Psoas muscle (tissue), 8 donors: Measurements from ENCODE around the gene LCAT. TPM values are rescaled to one million over a fixed set of nuclear protein-coding genes. Genes with fewer than 3 reads are reported as not detected.
A peak's percentile ranks its signal among the peaks of the same experiment; 100 is the strongest.

Experiments
- ATAC-seq, 4 donors: fragments of 200-7000 bp; cut with Tn5 transposase; one replicate each; pipeline ENCODE4 v1.9.1; 2020; ENCODE audit warnings: moderate library complexity in 3 of 4, mild to moderate bottlenecking in 2 of 4
- DNase-seq, 2 donors: peaks; one replicate each; pipeline ENCODE4 v3.0.0-alpha.2; 2020
- H3K27ac ChIP-seq: fragments of 200-600 bp; one replicate; pipeline ENCODE4 v1.8.0; 2022
- H3K27me3 ChIP-seq, 3 donors: fragments of 200-600 bp in 1 of 3; one replicate each; pipeline versions ENCODE4 v1.6.1 to v1.8.0; 2013 to 2022; ENCODE audit warnings: low read length in 2 of 3, mild to moderate bottlenecking in 2 of 3, moderate library complexity in 1 of 3; ENCODE audit not compliant: insufficient read depth in 3 of 3
- H3K36me3 ChIP-seq, 2 donors: fragments of 200-600 bp in 1 of 2; one replicate each; pipeline versions ENCODE4 v1.6.1 to v1.8.0; 2013 to 2022; ENCODE audit warnings: low read depth in 1 of 2, mild to moderate bottlenecking in 1 of 2, moderate library complexity in 1 of 2; ENCODE audit not compliant: insufficient read depth in 1 of 2
- H3K4me1 ChIP-seq: fragments of 200-600 bp; one replicate; pipeline ENCODE4 v1.8.0; 2022
- H3K4me3 ChIP-seq: fragments of 200-600 bp; one replicate; pipeline ENCODE4 v1.8.0; 2022; ENCODE audit warnings: mild to moderate bottlenecking
- H3K9me3 ChIP-seq: fragments of 200-600 bp; one replicate; pipeline ENCODE4 v1.8.0; 2022
- CTCF ChIP-seq: fragments of 200-600 bp; IDR thresholded peaks from one replicate; pipeline ENCODE4 v1.8.0; 2022; ENCODE audit warnings: antibody characterized with exemption
- WGBS, 3 donors: extraction: QIAGEN DNeasy Blood & Tissue Kit; methylation state at CpG; one replicate each; pipeline versions ENCODE4 v1.1.6 to v1.1.7; 2013; 5-methylcytosine and 5-hydroxymethylcytosine counted together
- intact Hi-C, 2 donors: fragments of 100-400 bp; cut with DNase I; formaldehyde crosslinking; loops; one replicate each; pipeline versions ENCODE4 v1.11.0 to v1.14.2; 2022
- polyA plus RNA-seq, 3 donors: library from polyadenylated mRNA; stranded (reverse); fragments of 200-250 nt; gene quantifications; one replicate each; pipeline ENCODE4 v1.2.3, GENCODE V29; 2013
- total RNA-seq, 4 donors: library from RNA; stranded (reverse); fragmentation: NEBNext Ultra II Directional in 2 of 4; extraction: Animal tissue kit (Norgen Biotek cat#: 25700) in 2 of 4; gene quantifications; one replicate each; pipeline versions ENCODE4 v1.2.1 to v1.2.4, GENCODE V29; 2021 to 2023
- donor health status: healthy with polysubstance abuse.
- donor health status: DM: no; HTN: no; CAD: no; lungs with moderate emphysema.
- donor health status: Bipolar disorder and iron deficiency.
- donor health status: healthy.
- donor health status: DM: yes; HTN: yes; CAD: no.
- donor health status: DM: no; HTN: no; CAD: no.
- donor health status: DM: no; HTN: no; CAD: no.
- donor health status: DM: yes; HTN: yes; CAD: no.

Gene LCAT
- total and polyA plus RNA-seq, 7 donors: 4.1 to 15.1 (median 8.0) TPM

GRCh38 chr16:67954421-67955196, 10.7 kb upstream of the LCAT start:
- H3K4me3 ChIP-seq: no peak overlapping the region
- peaks cover 22% of the 10 kb centered on the region for H3K4me1 ChIP-seq
- H3K36me3 ChIP-seq: peaks cover 0 to 100% of the 10 kb centered on the region in 2 donors
- no peaks in the 10 kb centered on the region for H3K9me3 ChIP-seq
- intact Hi-C loops: no loop called here
- peak in 1 of 2 donors; percentile 25 for DNase-seq
- TF ChIP-seq CTCF: no peak
- WGBS, 3 donors: 46 to 67% (median 53%) methylated on average over 10 of the region's 10 CpGs
- no peaks in the 10 kb centered on the region for H3K27me3 ChIP-seq
- peak in 2 of 4 donors; percentile 30 to 46 for ATAC-seq
- H3K27ac ChIP-seq: no peak overlapping the region

GRCh38 chr16:67953641-67954375, 9.9 kb upstream of the LCAT start:
- H3K27me3 ChIP-seq: no peaks in the 10 kb centered on the region
- peaks cover 0 to 100% of the 10 kb centered on the region in 2 donors for H3K36me3 ChIP-seq
- no peak overlapping the region for H3K4me3 ChIP-seq
- DNase-seq (no peak), ATAC-seq (no peak)
- intact Hi-C loops: no loop called here
- H3K27ac ChIP-seq: no peak overlapping the region
- peaks cover 14% of the 10 kb centered on the region for H3K4me1 ChIP-seq
- WGBS, 3 donors: 66 to 87% (median 73%) methylated on average over 8 of the region's 8 CpGs
- no peak for TF ChIP-seq CTCF
- no peaks in the 10 kb centered on the region for H3K9me3 ChIP-seq

GRCh38 chr16:67951485-67951884, 7.6 kb upstream of the LCAT start:
- no peak for TF ChIP-seq CTCF
- H3K9me3 ChIP-seq: no peaks in the 10 kb centered on the region
- no peak overlapping the region for H3K27ac ChIP-seq
- DNase-seq (peak in 1 of 2 donors; percentile 53), ATAC-seq (peak in 3 of 4 donors; percentile 23 to 54 (median 28))
- intact Hi-C loops: no loop called here
- H3K36me3 ChIP-seq: peaks cover 9 to 100% of the 10 kb centered on the region in 2 donors
- WGBS, 3 donors: 20 to 39% (median 28%) methylated on average over 12 of the region's 12 CpGs
- H3K27me3 ChIP-seq: no peaks in the 10 kb centered on the region
- H3K4me3 ChIP-seq: no peak overlapping the region
- H3K4me1 ChIP-seq: peaks cover 10% of the 10 kb centered on the region

GRCh38 chr16:67950335-67950843, 6.5 kb upstream of the LCAT start:
- Histone ChIP-seq H3K4me1 (peaks cover 10% of the 10 kb centered on the region), H3K27ac (no peak overlapping the region), H3K9me3 (no peaks in the 10 kb centered on the region), H3K4me3 (no peak overlapping the region), H3K36me3 (peaks cover 9 to 100% of the 10 kb centered on the region in 2 donors), H3K27me3 (no peaks in the 10 kb centered on the region)
- 82 to 88% (median 84%) methylated on average over 16 of the region's 16 CpGs for WGBS, 3 donors
- intact Hi-C loops: no loop called here
- DNase-seq (peak in 1 of 2 donors; percentile 12), ATAC-seq (no peak)
- no peak for TF ChIP-seq CTCF
